ENCODE results near the gene COQ8A. TPM values are rescaled to one million over a fixed set of nuclear protein-coding genes. Genes with fewer than 3 reads are reported as not detected.

The COQ8A gene
- total RNA-seq, 2 donors from 2014 or later, result 15.2 to 25.6 TPM

DNA sequence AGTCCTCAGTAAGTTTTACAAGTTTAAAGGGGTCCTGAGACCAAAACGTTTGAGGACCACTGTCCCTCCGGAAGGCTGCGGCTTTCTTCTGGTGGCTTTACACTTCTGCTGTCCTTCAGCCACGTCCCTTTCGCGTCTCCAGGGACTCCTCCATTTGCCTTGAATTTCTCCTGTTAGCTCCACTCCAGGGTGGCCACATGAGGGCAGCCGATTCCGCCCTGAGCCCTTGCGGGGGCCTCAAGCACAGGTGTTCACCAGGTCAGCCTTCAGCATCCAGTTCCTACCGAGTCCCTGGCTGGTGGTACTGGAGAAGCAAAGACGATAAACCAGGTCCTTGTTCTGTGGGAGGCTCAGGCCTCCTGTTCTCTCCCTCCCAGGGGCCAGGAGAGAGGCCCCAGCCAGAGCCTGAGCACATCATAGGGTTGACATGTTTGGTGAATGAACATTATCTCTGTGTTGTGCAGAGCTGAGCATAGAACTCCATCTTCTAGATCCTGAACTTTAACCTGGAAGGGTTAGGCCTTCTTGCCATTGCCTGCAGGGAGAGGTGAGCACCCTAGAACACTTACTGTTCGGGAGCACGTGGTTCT lies 27.4 kb upstream of the COQ8A start:
- no peaks in the 10 kb centered on the region for H3K27me3 ChIP-seq (replicated peaks; ENCODE audit: insufficient read depth)
- H3K9me3 ChIP-seq, result no peaks in the 10 kb centered on the region
- H3K36me3 ChIP-seq, result peaks cover 9% of the 10 kb centered on the region
- no peak for DNase-seq (ENCODE audit: low spot score)
- ATAC-seq (ENCODE audit: insufficient number of reproducible peaks, low FRiP score, low read depth), result no peak
- no peaks in the 10 kb centered on the region for H3K4me1 ChIP-seq (ENCODE audit: control insufficient read depth in 1 of 2, low read depth in 2 of 2)
- TF ChIP-seq, protein P1, sequence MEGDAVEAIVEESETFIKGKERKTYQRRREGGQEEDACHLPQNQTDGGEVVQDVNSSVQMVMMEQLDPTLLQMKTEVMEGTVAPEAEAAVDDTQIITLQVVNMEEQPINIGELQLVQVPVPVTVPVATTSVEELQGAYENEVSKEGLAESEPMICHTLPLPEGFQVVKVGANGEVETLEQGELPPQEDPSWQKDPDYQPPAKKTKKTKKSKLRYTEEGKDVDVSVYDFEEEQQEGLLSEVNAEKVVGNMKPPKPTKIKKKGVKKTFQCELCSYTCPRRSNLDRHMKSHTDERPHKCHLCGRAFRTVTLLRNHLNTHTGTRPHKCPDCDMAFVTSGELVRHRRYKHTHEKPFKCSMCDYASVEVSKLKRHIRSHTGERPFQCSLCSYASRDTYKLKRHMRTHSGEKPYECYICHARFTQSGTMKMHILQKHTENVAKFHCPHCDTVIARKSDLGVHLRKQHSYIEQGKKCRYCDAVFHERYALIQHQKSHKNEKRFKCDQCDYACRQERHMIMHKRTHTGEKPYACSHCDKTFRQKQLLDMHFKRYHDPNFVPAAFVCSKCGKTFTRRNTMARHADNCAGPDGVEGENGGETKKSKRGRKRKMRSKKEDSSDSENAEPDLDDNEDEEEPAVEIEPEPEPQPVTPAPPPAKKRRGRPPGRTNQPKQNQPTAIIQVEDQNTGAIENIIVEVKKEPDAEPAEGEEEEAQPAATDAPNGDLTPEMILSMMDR (IDR thresholded peaks at IDR 0.05), result peak; percentile 40
- H3K27ac ChIP-seq, result no peak overlapping the region
- no peak overlapping the region for H3K4me3 ChIP-seq

- DNase-seq (ENCODE audit: low spot score) (no peak), ATAC-seq (ENCODE audit: insufficient number of reproducible peaks, low FRiP score, low read depth) (no peak)
- H3K36me3 ChIP-seq, result peaks cover 4% of the 10 kb centered on the region
- no peak overlapping the region for H3K4me3 ChIP-seq
- TF ChIP-seq, protein P1 (IDR thresholded peaks at IDR 0.05), result no peak
- no peaks in the 10 kb centered on the region for H3K4me1 ChIP-seq (ENCODE audit: control insufficient read depth in 1 of 2, low read depth in 2 of 2)
- no peaks in the 10 kb centered on the region for H3K9me3 ChIP-seq
- H3K27me3 ChIP-seq (replicated peaks; ENCODE audit: insufficient read depth), result no peaks in the 10 kb centered on the region
- H3K27ac ChIP-seq, result no peak overlapping the region
Measured at GRCh38 chr1:226915672-226915995, 24.5 kb upstream of the COQ8A start.

DNA sequence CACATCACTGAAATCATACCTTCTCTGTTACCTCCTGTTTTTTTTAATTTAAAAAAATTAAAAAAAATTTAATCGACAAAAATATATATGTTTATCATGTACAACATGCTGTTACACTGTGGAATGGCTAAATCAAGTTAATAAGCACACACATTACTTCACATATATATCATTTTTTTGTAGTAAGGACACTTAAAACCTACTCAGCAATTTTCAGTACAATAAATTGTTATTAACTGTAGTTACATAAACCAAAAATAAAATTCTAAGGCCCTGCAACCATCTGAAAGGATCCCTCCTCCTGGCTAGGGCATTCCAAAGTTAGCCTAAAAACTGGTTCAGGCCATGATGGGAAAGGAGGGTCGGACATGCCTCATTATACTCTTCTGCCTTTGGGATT lies 23.6 kb upstream of the COQ8A start:
- Histone ChIP-seq H3K4me3 (no peak overlapping the region), H3K27ac (no peak overlapping the region), H3K27me3 (replicated peaks; ENCODE audit: insufficient read depth) (no peaks in the 10 kb centered on the region), H3K36me3 (no peaks in the 10 kb centered on the region), H3K4me1 (ENCODE audit: control insufficient read depth in 1 of 2, low read depth in 2 of 2) (no peaks in the 10 kb centered on the region), H3K9me3 (no peaks in the 10 kb centered on the region)
- ATAC-seq (ENCODE audit: insufficient number of reproducible peaks, low FRiP score, low read depth) (no peak), DNase-seq (ENCODE audit: low spot score) (no peak)
- TF ChIP-seq, protein P1 (IDR thresholded peaks at IDR 0.05), result no peak

DNA sequence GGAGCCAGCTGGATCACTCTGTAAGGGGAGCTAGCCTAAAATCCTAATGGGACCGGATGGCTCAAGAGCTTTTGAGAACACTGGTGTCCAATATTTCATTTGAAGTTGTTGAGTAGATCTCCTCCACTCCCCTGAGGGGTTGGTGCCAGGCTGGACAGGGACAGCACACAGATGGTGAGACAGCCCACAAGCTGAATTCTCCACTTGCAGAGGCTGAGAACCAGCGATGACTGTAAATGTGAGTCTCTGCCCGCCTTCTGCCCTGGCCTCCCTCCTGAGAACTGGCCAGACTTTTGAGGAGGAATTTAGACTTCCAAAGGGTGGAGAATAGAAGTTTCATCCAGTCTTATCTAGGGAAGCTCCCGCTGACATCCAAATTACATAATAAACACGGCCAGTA lies 20.5 kb upstream of the COQ8A start:
- Histone ChIP-seq H3K4me1 (ENCODE audit: control insufficient read depth in 1 of 2, low read depth in 2 of 2) (no peaks in the 10 kb centered on the region), H3K27ac (no peak overlapping the region), H3K36me3 (no peaks in the 10 kb centered on the region), H3K27me3 (replicated peaks; ENCODE audit: insufficient read depth) (no peaks in the 10 kb centered on the region), H3K9me3 (no peaks in the 10 kb centered on the region), H3K4me3 (no peak overlapping the region)
- TF ChIP-seq, protein P1 (IDR thresholded peaks at IDR 0.05), result no peak
- DNase-seq (ENCODE audit: low spot score), result no peak
- ATAC-seq (ENCODE audit: insufficient number of reproducible peaks, low FRiP score, low read depth), result no peak

DNA sequence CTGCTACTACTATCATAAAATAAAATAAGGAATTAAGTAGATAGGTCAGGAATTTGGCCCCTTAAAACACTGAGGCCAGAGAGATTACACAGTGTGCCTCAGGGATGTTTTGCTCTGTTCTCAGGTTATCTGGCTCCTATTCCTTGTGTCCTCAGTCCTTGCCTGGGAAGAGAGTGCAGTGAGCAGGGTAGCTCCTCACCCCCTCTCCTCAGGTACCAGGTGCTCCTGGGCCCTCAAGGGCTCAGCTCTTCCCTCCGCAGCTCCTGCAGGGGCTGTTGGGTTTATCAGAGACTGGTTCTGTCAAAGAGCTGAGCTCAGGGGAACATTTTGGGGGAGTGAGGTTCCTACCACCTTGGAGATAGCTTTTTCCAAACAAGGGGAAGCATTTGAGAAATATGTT lies 20.1 kb upstream of the COQ8A start:
- Histone ChIP-seq H3K9me3 (no peaks in the 10 kb centered on the region), H3K4me1 (ENCODE audit: control insufficient read depth in 1 of 2, low read depth in 2 of 2) (no peaks in the 10 kb centered on the region), H3K4me3 (no peak overlapping the region), H3K36me3 (no peaks in the 10 kb centered on the region), H3K27ac (no peak overlapping the region), H3K27me3 (replicated peaks; ENCODE audit: insufficient read depth) (no peaks in the 10 kb centered on the region)
- ATAC-seq (ENCODE audit: insufficient number of reproducible peaks, low FRiP score, low read depth) (no peak), DNase-seq (ENCODE audit: low spot score) (no peak)
- TF ChIP-seq, protein P1 (IDR thresholded peaks at IDR 0.05), result no peak
